ENCODE measurements around the gene NKRF.
"Not testable (repeated sequence)": the region's sequence is repeated elsewhere in the genome, so short reads cannot be mapped to it uniquely, and the experiment has no call there.

Gene NKRF

DNA sequence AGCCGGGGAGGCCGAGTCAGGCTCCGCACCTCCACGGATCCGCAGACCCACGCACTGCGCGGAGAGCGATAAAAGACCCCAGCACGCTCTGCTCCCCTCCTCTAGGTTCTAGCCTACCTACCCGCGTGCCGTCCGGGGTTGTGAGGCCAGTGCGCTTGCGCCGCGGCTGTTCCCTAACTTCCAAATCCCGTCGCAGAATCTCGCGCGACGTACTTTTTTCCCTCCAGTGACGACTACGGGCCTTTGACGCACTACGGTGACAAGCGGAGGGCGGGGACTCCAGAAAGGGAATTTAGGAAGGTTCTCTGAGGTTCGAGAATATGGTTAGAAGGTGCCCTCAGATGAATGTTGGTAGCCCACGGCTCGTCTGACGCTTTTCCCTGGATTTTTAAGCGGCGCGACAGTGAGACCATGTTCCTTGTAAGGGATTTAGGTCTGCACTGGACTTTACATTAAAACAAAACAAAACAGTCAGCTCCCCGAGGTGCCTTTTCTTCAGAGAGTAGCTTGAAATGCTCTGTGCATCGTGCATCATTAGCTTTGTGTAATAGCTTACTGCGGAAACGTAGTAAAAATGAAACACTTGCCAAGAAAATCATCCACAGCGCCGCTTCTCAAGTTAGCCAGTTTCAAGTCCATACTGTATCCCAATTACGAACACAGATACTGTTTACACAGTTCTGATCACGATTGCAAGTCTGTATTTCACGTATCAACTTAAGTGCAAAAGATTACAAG, at the start of gene NKRF:
TSS of gene NKRF (minus strand) at position 145 of the 738 bp plus-strand sequence.
- peak; percentile 89 for DNase-seq

DNA sequence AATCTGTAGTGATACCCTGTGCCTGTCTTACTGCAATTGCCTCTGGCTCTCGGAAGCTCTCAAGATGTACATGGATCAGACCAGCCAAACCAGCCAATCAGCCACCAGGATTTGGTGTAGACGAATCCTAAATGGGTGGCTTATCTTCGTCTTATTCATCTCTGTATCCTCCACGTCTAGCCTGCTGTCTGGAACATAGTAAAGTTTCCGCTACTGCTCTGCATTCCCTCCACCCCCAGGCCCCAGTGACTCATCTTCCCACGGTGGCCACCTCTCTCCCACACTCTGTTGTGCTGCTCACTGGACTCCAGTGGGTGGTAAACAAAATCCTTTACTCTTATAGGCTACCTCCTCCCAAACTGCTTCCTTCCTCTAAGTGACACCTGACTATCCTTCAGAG, 48.9 kb upstream of the NKRF start:
- peak; percentile 69 for DNase-seq

GRCh38 chrX:119654112-119654531, 47.9 kb upstream of the NKRF start:
- DNase-seq: no peak

DNA sequence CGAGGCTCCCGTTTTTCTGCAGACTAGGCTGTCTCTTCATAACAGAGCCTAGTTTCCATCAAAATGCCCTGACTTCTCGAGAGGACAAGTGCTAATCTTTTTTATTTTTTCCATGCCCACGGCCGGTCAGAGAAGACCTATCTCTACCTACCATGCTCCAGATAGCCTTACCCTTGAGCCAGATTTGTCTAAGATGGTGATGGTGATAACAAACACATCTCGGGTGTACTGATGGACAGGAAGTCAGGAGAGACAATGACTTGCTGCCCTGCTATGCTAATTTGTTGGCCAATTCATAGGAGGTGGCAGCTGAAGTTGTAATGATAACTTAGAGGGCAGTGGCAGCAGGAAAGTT, 42.2 kb upstream of the NKRF start:
- DNase-seq: no peak

DNA sequence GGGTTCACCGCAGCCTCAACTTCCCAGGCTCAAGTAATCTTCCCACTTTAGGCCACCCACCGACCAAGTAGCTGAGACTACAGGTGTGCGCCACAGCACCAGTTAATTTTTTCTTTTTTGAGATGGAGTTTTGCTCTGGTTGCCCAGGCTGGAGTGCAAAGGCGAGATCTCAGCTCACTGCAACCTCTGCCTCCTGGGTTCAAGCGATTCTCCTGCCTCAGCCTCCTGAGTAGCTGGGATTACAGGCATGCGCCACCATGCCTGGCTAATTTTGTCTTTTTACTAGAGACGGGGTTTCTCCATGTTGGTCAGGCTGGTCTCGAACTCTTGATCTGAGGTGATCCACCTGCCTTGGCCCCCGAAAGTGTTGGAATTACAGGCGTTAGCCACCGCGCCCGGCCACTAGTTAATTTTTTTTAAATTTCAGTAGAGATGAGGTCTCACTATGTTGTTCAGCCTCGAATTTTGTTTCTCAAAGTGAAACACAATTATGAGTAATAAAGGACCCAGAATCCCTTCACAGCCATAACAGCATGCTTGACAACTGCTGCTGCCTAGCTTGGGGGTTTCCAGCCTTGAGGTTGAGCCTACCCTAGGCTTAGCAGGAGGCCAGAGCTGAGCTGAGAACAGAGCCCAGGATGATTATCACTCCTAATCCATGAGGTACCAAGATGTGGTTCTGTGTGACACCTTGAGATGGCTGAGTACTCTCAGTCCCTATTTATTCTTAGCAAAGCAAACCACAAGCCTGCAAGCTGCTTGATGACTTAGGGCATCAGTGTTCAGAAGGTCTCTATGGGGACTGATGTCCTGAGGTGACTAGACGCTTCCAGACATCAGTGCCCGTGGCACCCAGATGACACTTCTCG, 41.6 kb upstream of the NKRF start:
- peak; percentile 81 for DNase-seq

GRCh38 chrX:119647089-119647488, 40.9 kb upstream of the NKRF start:
- no peak for DNase-seq

DNA sequence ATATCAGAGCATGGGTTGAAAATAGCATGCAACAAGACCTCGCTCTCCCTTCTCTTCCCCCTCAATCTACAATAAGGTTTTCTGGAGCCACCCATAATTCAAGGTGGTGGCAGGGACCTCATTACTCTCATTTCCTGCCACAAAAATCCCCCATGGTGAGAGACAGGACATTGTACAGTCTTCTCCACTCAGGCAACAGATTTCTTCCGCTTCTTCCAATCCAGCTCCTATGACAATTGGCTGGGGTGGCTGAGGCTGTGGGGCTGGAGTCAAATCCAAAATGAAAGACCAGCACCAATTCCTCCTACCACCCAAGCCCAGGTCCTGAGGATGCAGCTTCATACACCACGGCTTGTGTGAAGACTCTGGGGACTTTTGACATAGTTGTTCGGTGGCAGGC, 40.3 kb upstream of the NKRF start:
- no peak for DNase-seq

- DNase-seq: no peak
These were observed 37.5 kb upstream of the NKRF start for GRCh38 chrX:119643696-119644095.

GRCh38 chrX:119640731-119641170, 34.5 kb upstream of the NKRF start:
- DNase-seq: no peak

GRCh38 chrX:119638725-119639471, 32.7 kb upstream of the NKRF start:
- no peak for DNase-seq

DNA sequence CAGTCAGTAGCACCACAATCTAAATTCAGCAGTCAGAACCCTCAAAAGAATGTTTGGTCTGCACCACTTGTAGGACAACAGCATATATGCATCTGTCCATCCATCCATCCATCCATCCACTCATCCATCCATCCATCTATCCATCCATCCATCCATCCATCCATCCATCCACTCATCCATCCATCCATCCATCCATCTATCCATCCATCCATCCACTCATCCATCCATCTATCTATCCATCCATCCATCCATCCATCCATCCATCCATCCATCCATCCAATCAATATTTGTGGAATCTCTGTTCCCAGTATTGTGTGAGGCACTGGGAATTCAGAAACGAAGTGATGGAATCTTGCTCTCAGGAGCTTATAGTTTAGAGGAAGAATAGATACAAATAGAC, 31.2 kb upstream of the NKRF start:
- DNase-seq: not testable (repeated sequence)

DNA sequence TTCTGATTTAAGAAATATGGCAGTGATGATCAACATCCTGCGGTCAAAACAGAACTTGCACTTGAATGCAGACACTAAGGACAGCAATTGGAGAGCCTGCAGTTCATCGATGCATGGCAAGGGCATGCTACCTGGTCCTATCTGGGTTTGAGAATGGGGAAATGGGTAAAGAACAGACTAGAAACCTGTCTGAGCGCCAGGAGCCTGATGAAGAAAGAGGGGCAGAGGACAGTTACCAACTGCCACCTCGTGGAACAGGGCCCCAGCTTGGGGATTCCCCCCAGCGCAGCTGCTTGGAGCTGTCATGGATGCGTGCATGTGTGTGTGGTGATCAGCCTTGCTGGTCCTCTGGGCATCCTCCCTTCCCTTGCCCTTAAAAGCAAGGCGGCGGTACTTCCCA, 30.2 kb upstream of the NKRF start:
- DNase-seq: no peak

- DNase-seq: no peak
These were observed 29.6 kb upstream of the NKRF start for GRCh38 chrX:119635799-119636198.

- DNase-seq: no peak
These were observed 29.0 kb upstream of the NKRF start for GRCh38 chrX:119635179-119635578.

DNA sequence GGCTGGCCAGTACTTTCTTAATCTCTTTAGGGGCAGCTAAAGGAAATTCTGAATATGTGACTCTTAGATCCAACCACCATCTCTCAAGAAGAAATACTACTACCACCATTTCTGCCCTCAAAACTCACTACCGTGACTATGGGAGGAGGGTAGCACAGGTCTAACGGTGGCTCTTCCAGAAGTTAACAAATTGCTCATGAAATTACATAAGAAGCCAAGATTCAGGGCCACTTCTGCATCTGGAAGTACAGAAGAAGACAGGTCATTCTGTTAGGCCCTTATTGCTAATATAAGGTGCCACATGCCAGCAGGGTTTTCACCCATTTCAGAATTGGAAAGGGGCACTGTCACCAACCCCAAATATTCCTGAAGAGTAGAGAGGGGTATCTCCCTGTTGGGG, 19.6 kb upstream of the NKRF start:
- DNase-seq: no peak

GRCh38 chrX:119624951-119625668, 18.9 kb upstream of the NKRF start:
- no peak for DNase-seq

DNA sequence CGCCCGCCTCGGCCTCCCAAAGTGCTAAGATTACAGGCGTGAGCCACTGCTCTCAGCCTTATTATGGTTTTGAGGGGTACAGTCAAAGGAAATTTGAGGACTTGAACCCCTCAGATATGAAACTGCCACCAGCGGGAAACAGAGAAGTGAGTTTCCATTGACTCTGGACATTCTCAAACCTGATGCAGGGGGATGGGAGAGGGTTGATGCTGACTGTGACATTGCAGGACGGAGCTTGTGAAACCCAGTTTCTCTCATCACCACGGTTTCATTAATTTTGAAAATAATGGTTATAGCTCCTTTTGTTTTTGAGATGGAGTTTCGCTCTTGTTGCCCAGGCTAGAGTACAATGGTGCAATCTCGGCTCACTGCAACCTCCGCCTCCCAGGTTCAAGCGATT, 18.2 kb upstream of the NKRF start:
- no peak for DNase-seq

DNA sequence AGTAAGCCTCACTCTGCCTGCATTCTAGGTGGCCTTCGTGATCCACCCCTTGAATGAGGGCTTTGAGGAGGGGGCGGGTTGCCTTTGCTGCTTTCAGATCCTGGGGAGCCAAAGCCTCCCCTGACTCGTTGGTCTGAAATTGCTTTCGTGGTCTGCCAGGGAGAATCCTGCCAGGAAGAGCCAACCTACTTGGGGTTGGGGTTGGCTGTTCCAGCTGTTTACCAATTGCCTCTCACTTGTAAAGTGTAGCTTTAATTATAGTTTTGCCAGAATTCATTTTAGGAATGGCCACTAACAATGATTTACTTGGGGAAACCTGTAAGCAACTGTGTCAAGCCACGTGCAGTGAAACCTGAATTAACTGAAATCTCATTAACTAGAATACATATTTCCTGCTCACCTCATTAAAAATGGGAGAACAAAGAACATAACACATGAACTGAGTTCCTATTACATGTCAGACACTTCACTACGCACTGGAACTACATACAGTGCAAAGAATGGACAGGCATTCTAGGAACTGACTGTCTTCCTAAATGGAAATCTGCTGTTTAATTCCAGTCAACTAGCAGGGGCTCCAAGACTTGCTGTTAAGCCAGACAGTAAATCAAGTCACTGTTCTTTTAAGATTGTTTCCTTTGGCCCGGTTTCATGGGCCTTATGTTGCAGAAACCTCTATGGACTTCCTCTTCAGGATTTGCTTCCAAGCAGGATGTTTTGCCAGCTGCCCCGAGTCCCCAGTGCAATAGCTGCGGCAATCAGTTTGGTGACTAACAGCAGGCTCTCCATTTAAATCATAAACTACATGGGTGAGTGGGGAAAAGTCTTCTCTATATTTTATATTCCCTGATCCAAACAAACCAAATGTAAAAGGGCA, 16.4 kb upstream of the NKRF start:
- DNase-seq: no peak

DNA sequence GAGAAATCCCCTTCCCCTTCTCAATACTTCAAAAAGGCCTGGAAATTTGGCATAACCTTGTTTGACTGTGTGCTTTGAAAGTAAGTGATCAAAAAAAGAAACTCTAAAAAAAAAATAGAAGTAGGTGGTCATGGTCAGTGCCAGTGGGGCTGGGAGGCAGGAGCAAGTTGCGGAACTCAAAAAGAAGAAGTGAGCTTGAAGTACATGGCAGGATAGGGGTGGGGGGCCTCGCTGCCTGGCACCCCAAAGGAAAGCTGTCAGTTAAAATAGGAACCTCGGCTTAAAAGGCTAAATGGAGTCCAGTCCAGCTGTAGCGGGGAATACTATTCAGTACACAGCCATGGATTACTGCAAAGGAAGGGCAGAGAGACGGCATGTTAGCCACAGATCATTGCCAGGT, 12.2 kb upstream of the NKRF start:
- DNase-seq: no peak

- DNase-seq: no peak
These were observed 11.4 kb upstream of the NKRF start for GRCh38 chrX:119617517-119618164.

GRCh38 chrX:119614776-119615175, 8.6 kb upstream of the NKRF start:
- DNase-seq: no peak
